Activated CD4-positive, CD25-positive, alpha-beta regulatory T cell treated with anti-CD3 and anti-CD28 coated beads, Interleukin-2, amount 50 U/mL, for 24 hours (primary cell): Measurements from ENCODE around the gene MST1R.
A peak's percentile ranks its signal among the peaks of the same experiment; 100 is the strongest.
"Not testable (repeated sequence)": the region's sequence is repeated elsewhere in the genome, so short reads cannot be mapped to it uniquely, and the experiment has no call there.

Experiments
- ATAC-seq, 2 donors: fragments of 150-1000 bp; cut with Tn5 transposase; one replicate each; pipeline ENCODE4 v1.10.0; 2021; ENCODE audit warnings: mild to moderate bottlenecking in 1 of 2, moderate library complexity in 1 of 2

MST1R gene

GRCh38 chr3:49911124-49911420 lies 7.4 kb upstream of the MST1R start:
- no peak for ATAC-seq

- no peak for ATAC-seq
Observed at GRCh38 chr3:49910409-49911123, 6.9 kb upstream of the MST1R start.

- ATAC-seq: no peak
Observed at GRCh38 chr3:49908373-49909199, 4.9 kb upstream of the MST1R start.

GRCh38 chr3:49906073-49906743 lies 2.5 kb upstream of the MST1R start:
- ATAC-seq: peak; percentile 15 to 50

- not testable (repeated sequence) for ATAC-seq
Observed at GRCh38 chr3:49904448-49904847, 775 bp upstream of the MST1R start.

- ATAC-seq: no peak
Observed at GRCh38 chr3:49902511-49903345, 945 bp downstream of the MST1R start.

- ATAC-seq: no peak
Observed at GRCh38 chr3:49901366-49902339, 2.0 kb downstream of the MST1R start.

- ATAC-seq: no peak
Observed at GRCh38 chr3:49900491-49901153, 3.1 kb downstream of the MST1R start.

GRCh38 chr3:49899815-49900214 lies 3.9 kb downstream of the MST1R start:
- no peak for ATAC-seq

- ATAC-seq: no peak
Observed at GRCh38 chr3:49898991-49899390, 4.7 kb downstream of the MST1R start.

GRCh38 chr3:49896345-49896744 lies 7.3 kb downstream of the MST1R start:
- ATAC-seq: no peak

- no peak for ATAC-seq
Observed at GRCh38 chr3:49895791-49896190, 7.9 kb downstream of the MST1R start.

GRCh38 chr3:49889296-49889695 lies 14.4 kb downstream of the MST1R start:
- no peak for ATAC-seq

- no peak for ATAC-seq
Observed at GRCh38 chr3:49886922-49887265, 16.8 kb downstream of the MST1R start.

GRCh38 chr3:49883998-49884397 lies 19.7 kb downstream of the MST1R start:
- ATAC-seq: no peak

GRCh38 chr3:49882166-49882565 lies 21.5 kb downstream of the MST1R start:
- ATAC-seq: no peak

GRCh38 chr3:49880581-49881315 lies 22.9 kb downstream of the MST1R start:
- no peak for ATAC-seq

- ATAC-seq: no peak
Observed at GRCh38 chr3:49879721-49880120, 24.0 kb downstream of the MST1R start.

- no peak for ATAC-seq
Observed at GRCh38 chr3:49878686-49879085, 25.0 kb downstream of the MST1R start.

- no peak for ATAC-seq
Observed at GRCh38 chr3:49877716-49878115, 26.0 kb downstream of the MST1R start.
